Muscle of back (tissue), 11 donors: ENCODE results near the gene DNAJC22. TPM values are rescaled to one million over a fixed set of nuclear protein-coding genes. Genes with fewer than 3 reads are reported as not detected.
A peak's percentile ranks its signal among the peaks of the same experiment; 100 is the strongest.

ENCODE experiments used
- DNase-seq, 3 donors: peaks; one replicate each; pipeline versions ENCODE4 v3.0.0 to v3.0.0-alpha.2; 2013
- polyA plus RNA-seq, 10 donors: library from polyadenylated mRNA; unstranded; fragments of 120-200 nt; gene quantifications; one replicate each; pipeline ENCODE4 v1.2.1, GENCODE V29; 2013; ENCODE audit not compliant: insufficient read length in 10 of 10

DNAJC22 gene
- polyA plus RNA-seq, 10 donors, result 0.03 to 0.24 (median 0.16) TPM; not detected in 2

- DNase-seq, result peak in 1 of 3 donors; percentile 6
These were observed 2.1 kb upstream of the DNAJC22 start for GRCh38 chr12:49344486-49345050.

- peak in 1 of 3 donors; percentile 60 for DNase-seq
These were observed 1.4 kb upstream of the DNAJC22 start for GRCh38 chr12:49345051-49345824.

- DNase-seq, result peak in 1 of 3 donors; percentile 37
These were observed 646 bp upstream of the DNAJC22 start for GRCh38 chr12:49345825-49346658.

GRCh38 chr12:49347311-49348193 is 864 bp downstream of the DNAJC22 start:
- peak; percentile 49 to 81 (median 65) for DNase-seq

- DNase-seq, result no peak
These were observed 2.1 kb downstream of the DNAJC22 start for GRCh38 chr12:49348781-49349180.

- DNase-seq, result no peak
These were observed 2.6 kb downstream of the DNAJC22 start for GRCh38 chr12:49349266-49349665.

GRCh38 chr12:49352351-49352750 is 5.7 kb downstream of the DNAJC22 start:
- DNase-seq, result no peak

- DNase-seq, result no peak
These were observed 9.2 kb downstream of the DNAJC22 start for GRCh38 chr12:49355913-49356312.

- DNase-seq, result peak in 2 of 3 donors; percentile 30 to 55
These were observed 10.5 kb downstream of the DNAJC22 start for GRCh38 chr12:49357103-49357678.

GRCh38 chr12:49358483-49359141 is 11.9 kb downstream of the DNAJC22 start:
- peak; percentile 53 to 81 (median 74) for DNase-seq

- DNase-seq, result no peak
These were observed 13.0 kb downstream of the DNAJC22 start for GRCh38 chr12:49359671-49360070.

- no peak for DNase-seq
These were observed 15.4 kb downstream of the DNAJC22 start for GRCh38 chr12:49362077-49362476.

- no peak for DNase-seq
These were observed 18.3 kb downstream of the DNAJC22 start for GRCh38 chr12:49364989-49365388.

- no peak for DNase-seq
These were observed 18.9 kb downstream of the DNAJC22 start for GRCh38 chr12:49365542-49365941.

GRCh38 chr12:49366096-49366651 is 19.5 kb downstream of the DNAJC22 start:
- no peak for DNase-seq

- DNase-seq, result peak; percentile 96 to 98 (median 96)
These were observed 20.1 kb downstream of the DNAJC22 start for GRCh38 chr12:49366652-49367380.

- DNase-seq, result peak in 2 of 3 donors; percentile 62 to 85
These were observed 20.9 kb downstream of the DNAJC22 start, which contains the start of gene SPATS2 for GRCh38 chr12:49367381-49368239. TSS of gene SPATS2 (plus strand) at chr12:49367462. CDS start at chr12:49461013, 93,551 bp downstream.

- DNase-seq, result no peak
These were observed 21.5 kb downstream of the DNAJC22 start for GRCh38 chr12:49368240-49368600.
